PC-3 (cell line): ENCODE results near the gene BRAT1. TPM values are rescaled to one million over a fixed set of nuclear protein-coding genes. Genes with fewer than 3 reads are reported as not detected.

Experiments
- ATAC-seq: fragments of 200-7000 bp; cut with Tn5 transposase; 2 replicates; pipeline ENCODE4 v1.9.1; 2020; ENCODE audit warnings: mild to moderate bottlenecking, moderate library complexity
- BruUV-seq: library from RNA; stranded (reverse); fragments of 400-500 nt; replicated peaks from 2 replicates; lab custom pipeline; 2021; lab: Mats Ljungman, UMichigan
- CTCF ChIA-PET: fragments of 300-600 bp; sonication (Branson Sonifier 250); formaldehyde crosslinking; loops from one replicate; lab custom pipeline; 2022; ENCODE audit warnings: antibody characterized with exemption; lab: Charles Lee
- POLR2A ChIA-PET: fragments of 300-600 bp; sonication (Branson Sonifier 250); formaldehyde crosslinking; loops from one replicate; lab custom pipeline; 2022; ENCODE audit warnings: antibody characterized with exemption; ENCODE audit not compliant: unreplicated experiment; lab: Charles Lee
- DNase-seq: peaks from one replicate; pipeline ENCODE4 v3.0.0-alpha.2; 2015
- H2AFZ ChIP-seq: fragments of 300-600 bp; sonication (generic); 2 replicates; pipeline ENCODE4 v1.6.0; 2016; ENCODE audit warnings: antibody characterized with exemption, low read length
- H3F3A ChIP-seq: fragments of 300-600 bp; sonication (generic); one replicate; pipeline ENCODE4 v1.6.0; 2017; ENCODE audit warnings: antibody characterized with exemption, low read length, control low read depth, mild to moderate bottlenecking; ENCODE audit not compliant: unreplicated experiment
- H3K27ac ChIP-seq: fragments of 300-600 bp; sonication (generic); 2 replicates; pipeline ENCODE4 v1.5.1; 2016; ENCODE audit warnings: mild to moderate bottlenecking, low read length
- H3K27me3 ChIP-seq: fragments of 300-600 bp; sonication (generic); 2 replicates; pipeline ENCODE4 v1.6.1; 2016; ENCODE audit warnings: low read length, mixed read lengths
- H3K36me3 ChIP-seq: fragments of 300-600 bp; sonication (generic); 2 replicates; pipeline ENCODE4 v1.6.1; 2016; ENCODE audit warnings: low read depth, mixed run types, low read length, mixed read lengths
- H3K4me1 ChIP-seq: fragments of 300-600 bp; sonication (generic); 2 replicates; pipeline ENCODE4 v1.5.1; 2016; ENCODE audit warnings: low read length; ENCODE audit not compliant: insufficient read depth
- H3K4me2 ChIP-seq: fragments of 300-600 bp; sonication (generic); 2 replicates; pipeline ENCODE4 v1.6.0; 2016; ENCODE audit warnings: low read length
- H3K4me3 ChIP-seq: fragments of 300-600 bp; sonication (generic); 2 replicates; pipeline ENCODE4 v1.5.1; 2016; ENCODE audit warnings: mild to moderate bottlenecking, low read length, mixed read lengths
- H3K79me2 ChIP-seq: fragments of 300-600 bp; sonication (generic); 2 replicates; pipeline ENCODE4 v1.6.1; 2017; ENCODE audit warnings: low read length, mixed read lengths
- H3K9ac ChIP-seq: fragments of 300-600 bp; sonication (generic); 2 replicates; pipeline ENCODE4 v1.6.0; 2016; ENCODE audit warnings: mild to moderate bottlenecking, low read length
- H3K9me2 ChIP-seq: fragments of 300-600 bp; sonication (generic); replicated peaks from 2 replicates; pipeline ENCODE4 v1.6.1; 2016; ENCODE audit warnings: mixed run types, low read length, mixed read lengths
- H3K9me3 ChIP-seq: fragments of 300-600 bp; sonication (generic); 2 replicates; pipeline ENCODE4 v1.6.1; 2016; ENCODE audit warnings: low read length, mixed read lengths
- H4K20me1 ChIP-seq: fragments of 300-600 bp; sonication (generic); 2 replicates; pipeline ENCODE4 v1.6.1; 2016; ENCODE audit warnings: low read length, mixed read lengths
- EZH2 ChIP-seq: fragments of 300-600 bp; sonication (generic); IDR thresholded peaks from one replicate; pipeline ENCODE4 v1.6.1; 2017; ENCODE audit warnings: antibody characterized with exemption, mild to moderate bottlenecking, low read length; ENCODE audit not compliant: unreplicated experiment
- EZH2phosphoT487 ChIP-seq: fragments of 300-600 bp; sonication (generic); IDR thresholded peaks from 2 replicates; pipeline ENCODE4 v1.6.1; 2018; ENCODE audit warnings: mild to moderate bottlenecking, antibody characterized with exemption, low read length, borderline replicate concordance
- intact Hi-C: fragments of 100-400 bp; cut with micrococcal nuclease; formaldehyde crosslinking; loops from 2 replicates; pipeline ENCODE4 v1.9.0; 2023
- total RNA-seq: library from RNA; depleted of rRNA; stranded (reverse); fragments of >200 nt; gene quantifications from 2 replicates; pipeline ENCODE4 v1.2.3, GENCODE V29; 2014
- TF ChIP-seq, protein P1 (sequence below): fragments of 300-600 bp; sonication (generic); conservative IDR thresholded peaks from 2 replicates; pipeline ENCODE4 v1.5.1; 2017; ENCODE audit warnings: antibody characterized with exemption, low read depth, mild to moderate bottlenecking, low read length

BRAT1 gene
- total RNA-seq, 1 experiment from 2014 or later: 65.2 TPM

DNA sequence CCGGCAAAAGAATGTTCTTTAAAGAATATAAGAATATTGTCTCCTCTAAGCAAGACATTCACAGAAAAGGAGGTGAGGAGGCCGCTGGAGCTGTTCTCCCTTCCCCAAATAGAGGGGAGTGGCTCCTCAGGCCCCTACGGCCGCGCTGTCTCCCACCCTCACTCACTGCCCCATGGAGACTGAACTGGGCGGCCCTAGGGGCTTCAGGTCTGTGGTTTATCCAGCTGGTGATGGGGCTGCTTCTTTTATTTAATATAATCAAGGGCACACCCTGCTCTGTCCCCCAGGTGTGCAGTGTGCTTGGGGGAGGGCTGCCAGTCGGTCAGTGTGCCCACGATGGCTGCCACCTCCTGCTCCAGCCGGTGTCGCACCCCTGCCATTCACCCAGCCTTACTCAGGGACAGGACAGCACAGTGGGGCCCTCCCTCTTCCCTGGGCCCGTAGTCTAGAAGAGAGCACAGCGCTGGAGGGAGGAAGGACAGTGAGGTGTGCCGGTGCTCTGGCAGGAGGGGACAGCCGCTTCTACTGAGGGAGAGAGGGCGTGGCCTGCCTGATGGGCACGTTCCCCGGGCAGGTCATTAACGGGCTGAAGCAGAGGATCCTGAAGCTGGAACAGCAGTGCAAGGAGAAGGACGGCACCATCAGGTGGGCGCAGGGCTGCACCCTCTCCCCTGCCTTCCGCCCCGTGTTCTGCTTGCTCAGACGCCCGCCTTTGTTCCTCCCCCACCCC, 26.8 kb upstream of the BRAT1 start:
- Histone ChIP-seq H3K9me3 (no peaks in the 10 kb centered on the region), H3K79me2 (no peaks in the 10 kb centered on the region), H3K27me3 (no peaks in the 10 kb centered on the region), H3F3A (no peaks in the 10 kb centered on the region), H4K20me1 (no peaks in the 10 kb centered on the region), H3K27ac (no peak overlapping the region), H3K4me3 (no peak overlapping the region), H2AFZ (no peak overlapping the region), H3K9me2 (no peaks in the 10 kb centered on the region), H3K9ac (no peak overlapping the region), H3K4me1 (no peaks in the 10 kb centered on the region), H3K4me2 (no peak overlapping the region), H3K36me3 (no peaks in the 10 kb centered on the region)
- ChIA-PET POLR2A (no interaction called here), CTCF (no interaction called here)
- no peak for ATAC-seq
- TF ChIP-seq EZH2phosphoT487 (no peak), EZH2 (no peak)
- TF ChIP-seq, protein P1, sequence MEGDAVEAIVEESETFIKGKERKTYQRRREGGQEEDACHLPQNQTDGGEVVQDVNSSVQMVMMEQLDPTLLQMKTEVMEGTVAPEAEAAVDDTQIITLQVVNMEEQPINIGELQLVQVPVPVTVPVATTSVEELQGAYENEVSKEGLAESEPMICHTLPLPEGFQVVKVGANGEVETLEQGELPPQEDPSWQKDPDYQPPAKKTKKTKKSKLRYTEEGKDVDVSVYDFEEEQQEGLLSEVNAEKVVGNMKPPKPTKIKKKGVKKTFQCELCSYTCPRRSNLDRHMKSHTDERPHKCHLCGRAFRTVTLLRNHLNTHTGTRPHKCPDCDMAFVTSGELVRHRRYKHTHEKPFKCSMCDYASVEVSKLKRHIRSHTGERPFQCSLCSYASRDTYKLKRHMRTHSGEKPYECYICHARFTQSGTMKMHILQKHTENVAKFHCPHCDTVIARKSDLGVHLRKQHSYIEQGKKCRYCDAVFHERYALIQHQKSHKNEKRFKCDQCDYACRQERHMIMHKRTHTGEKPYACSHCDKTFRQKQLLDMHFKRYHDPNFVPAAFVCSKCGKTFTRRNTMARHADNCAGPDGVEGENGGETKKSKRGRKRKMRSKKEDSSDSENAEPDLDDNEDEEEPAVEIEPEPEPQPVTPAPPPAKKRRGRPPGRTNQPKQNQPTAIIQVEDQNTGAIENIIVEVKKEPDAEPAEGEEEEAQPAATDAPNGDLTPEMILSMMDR: no peak
- BruUV-seq: no TSS peak
- intact Hi-C loops: no loop called here
- no peak for DNase-seq

GRCh38 chr7:2580636-2581035, 25.3 kb upstream of the BRAT1 start:
- no peaks in the 10 kb centered on the region for H3K4me1 ChIP-seq
- no peaks in the 10 kb centered on the region for H3K9me2 ChIP-seq
- H4K20me1 ChIP-seq: no peaks in the 10 kb centered on the region
- BruUV-seq: no TSS peak
- no peak overlapping the region for H3K9ac ChIP-seq
- ATAC-seq: no peak
- H3K4me2 ChIP-seq: no peak overlapping the region
- ChIA-PET POLR2A (no interaction called here), CTCF (no interaction called here)
- H3K4me3 ChIP-seq: no peak overlapping the region
- H3K79me2 ChIP-seq: no peaks in the 10 kb centered on the region
- H3K27me3 ChIP-seq: no peaks in the 10 kb centered on the region
- no peak overlapping the region for H3K27ac ChIP-seq
- intact Hi-C loops: no loop called here
- H2AFZ ChIP-seq: no peak overlapping the region
- no peaks in the 10 kb centered on the region for H3F3A ChIP-seq
- DNase-seq: no peak
- H3K9me3 ChIP-seq: no peaks in the 10 kb centered on the region
- no peaks in the 10 kb centered on the region for H3K36me3 ChIP-seq
- TF ChIP-seq, protein P1: no peak
- TF ChIP-seq EZH2: no peak
- no peak for TF ChIP-seq EZH2phosphoT487

DNA sequence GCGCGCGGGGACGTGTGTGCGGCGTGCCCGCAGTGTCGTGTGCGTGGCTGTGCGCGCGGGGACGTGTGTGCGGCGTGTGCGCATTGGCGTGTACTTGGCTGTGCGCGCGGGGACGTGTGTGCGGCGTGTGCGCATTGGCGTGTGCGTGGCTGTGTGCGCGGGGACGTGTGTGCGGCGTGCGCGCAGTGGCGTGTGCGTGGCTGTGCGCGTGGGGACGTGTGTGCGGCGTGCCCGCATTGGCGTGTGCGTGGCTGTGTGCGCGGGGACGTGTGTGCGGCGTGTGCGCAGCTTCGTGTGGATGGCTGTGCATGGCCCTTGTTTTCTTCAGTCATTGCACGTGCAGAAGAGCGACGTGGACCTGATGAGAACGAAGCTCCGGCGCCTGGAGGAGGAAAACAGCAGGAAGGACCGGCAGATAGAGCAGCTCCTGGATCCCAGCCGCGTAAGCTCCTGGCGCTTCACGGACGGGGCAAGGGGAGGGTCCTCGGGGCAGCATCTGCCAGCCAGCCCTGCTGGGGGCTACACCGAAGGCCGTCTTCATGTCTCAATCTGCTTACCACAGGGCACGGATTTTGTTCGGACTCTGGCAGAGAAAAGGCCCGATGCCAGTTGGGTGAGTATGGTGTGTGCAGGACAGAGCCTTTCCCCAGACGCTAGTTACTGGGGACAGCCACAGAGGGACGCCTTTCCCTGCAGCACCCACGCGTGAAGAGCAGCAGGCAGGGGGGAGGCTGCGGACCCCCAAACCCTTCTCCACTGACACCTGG, 22.8 kb upstream of the BRAT1 start:
- Histone ChIP-seq H3K27ac (no peak overlapping the region), H3F3A (no peaks in the 10 kb centered on the region), H3K36me3 (no peaks in the 10 kb centered on the region; the same call in 1 of the 2 replicates), H3K9me2 (no peaks in the 10 kb centered on the region), H3K4me2 (no peak overlapping the region), H4K20me1 (no peaks in the 10 kb centered on the region), H2AFZ (no peak overlapping the region), H3K27me3 (no peaks in the 10 kb centered on the region), H3K9ac (no peak overlapping the region), H3K4me3 (no peak overlapping the region), H3K4me1 (no peaks in the 10 kb centered on the region), H3K79me2 (no peaks in the 10 kb centered on the region), H3K9me3 (no peaks in the 10 kb centered on the region)
- POLR2A ChIA-PET: no interaction called here
- TF ChIP-seq EZH2phosphoT487 (no peak), EZH2 (no peak)
- TF ChIP-seq, protein P1: no peak
- no peak for ATAC-seq
- no TSS peak for BruUV-seq
- CTCF ChIA-PET: no interaction called here
- intact Hi-C loops: no loop called here
- no peak for DNase-seq
